ENCODE results near the gene RUNX2. TPM values are rescaled to one million over a fixed set of nuclear protein-coding genes. Genes with fewer than 3 reads are reported as not detected.

Gene RUNX2
- total and polyA plus RNA-seq, 9 of the 15 experiments (the other 6 are each of a cell fraction or from before 2014, with no cell fraction given): 0.29 to 1.00 (median 0.43) TPM

DNA sequence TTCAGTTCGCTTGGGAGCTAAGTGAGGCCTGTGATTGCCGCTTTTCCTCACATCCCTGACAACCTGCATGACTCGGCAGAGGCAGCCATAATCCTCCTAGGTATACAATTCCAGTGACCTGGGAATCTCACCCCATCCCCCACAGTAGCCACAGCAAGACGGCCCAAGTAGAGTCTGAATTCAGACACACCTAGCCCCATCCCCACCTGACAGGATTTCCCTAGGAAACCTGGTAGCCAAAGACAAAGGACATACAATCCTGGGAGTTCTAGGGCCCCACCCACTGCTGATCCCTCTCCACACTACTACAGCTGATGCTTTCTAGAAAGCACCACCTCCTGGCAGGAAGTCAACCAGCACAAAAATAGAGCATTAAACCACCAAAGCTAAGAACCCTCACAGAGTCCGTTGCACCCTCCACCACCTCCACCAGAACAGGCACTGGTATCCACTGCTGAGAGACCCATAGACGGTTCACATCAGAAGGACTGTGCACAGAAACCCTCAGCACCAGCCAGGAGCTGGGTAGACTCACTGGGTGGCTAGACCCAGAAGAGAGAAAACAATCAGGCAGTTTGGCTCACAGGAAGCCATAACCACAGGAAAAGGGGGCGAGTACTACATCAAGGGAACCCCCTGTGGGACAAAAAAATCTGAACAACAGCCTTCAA lies 17.9 kb upstream of the RUNX2 start:
- ATAC-seq: no peak
- Histone ChIP-seq H3K36me3 (ENCODE audit: control insufficient read depth, insufficient read depth, low read length) (no peaks in the 10 kb centered on the region), H3K4me3 (no peak overlapping the region), H3K9ac (ENCODE audit: insufficient read depth in 1 of 2, low read depth in 2 of 2, low read length in 2 of 2) (no peak overlapping the region), H3K4me2 (ENCODE audit: insufficient read depth, low read length) (no peak overlapping the region), H3K27ac (ENCODE audit: extremely low read depth, low read depth, low read length) (no peak overlapping the region), H3K9me3 (replicated peaks; ENCODE audit: control insufficient read depth, insufficient read depth, low read depth, low read length) (no peaks in the 10 kb centered on the region), H3K27me3 (ENCODE audit: control insufficient read depth in 2 of 2, insufficient read depth in 2 of 2, low read length in 2 of 2) (no peaks in the 10 kb centered on the region), H4K20me1 (replicated peaks; ENCODE audit: control insufficient read depth, insufficient read depth, low read length) (no peaks in the 10 kb centered on the region), H3K4me1 (replicated peaks in 1 of 2; ENCODE audit: control insufficient read depth in 2 of 2, insufficient read depth in 2 of 2, low read length in 2 of 2) (no peaks in the 10 kb centered on the region), H3K9me1 (ENCODE audit: control insufficient read depth, insufficient read depth, low read length) (no peaks in the 10 kb centered on the region), H2AFZ (ENCODE audit: low read depth, low read length) (no peak overlapping the region), H3K79me2 (ENCODE audit: control insufficient read depth, insufficient read depth, low read length) (no peaks in the 10 kb centered on the region)
- FAIRE-seq: no peak
- POLR2A ChIA-PET: no interaction called here
- BruUV-seq (replicated peaks): no TSS peak
- intact Hi-C loops (cut with micrococcal nuclease): no loop called here
- WGBS (ENCODE audit: insufficient coverage, low coverage, missing lambda C conversion rate): 68% methylated on average over 7 of the region's 7 CpGs
- CTCF ChIA-PET (ENCODE audit: low intra/inter-chr PET ratio): no interaction called here
- no peak for TF ChIP-seq ZC3H11A (IDR thresholded peaks at IDR 0.05; ENCODE audit: low read depth, low read length)
- no peak for TF ChIP-seq KAT8 (IDR thresholded peaks at IDR 0.05; ENCODE audit: low read depth)
- TF ChIP-seq CC2D1A (IDR thresholded peaks at IDR 0.05): no peak
- TF ChIP-seq HDAC6 (IDR thresholded peaks at IDR 0.05; ENCODE audit: low read depth, low read length): no peak
- TF ChIP-seq TSC22D4 (tag; IDR thresholded peaks at IDR 0.05): no peak
- no peak for TF ChIP-seq SP1 (CRISPR knock-in tag; IDR thresholded peaks at IDR 0.05)
- no peak for TF ChIP-seq POLR3A (IDR thresholded peaks at IDR 0.05; ENCODE audit: borderline replicate concordance, extremely low read depth, insufficient read depth, insufficient read length)
- TF ChIP-seq ETV1 (tag; conservative IDR thresholded peaks at IDR 0.05; ENCODE audit: low read depth): no peak
- TF ChIP-seq CREM (IDR thresholded peaks at IDR 0.05; ENCODE audit: low read depth): no peak
- no peak for TF ChIP-seq NR2F6 (CRISPR knock-in tag; IDR thresholded peaks at IDR 0.05)
- TF ChIP-seq OTX1 (CRISPR knock-in tag; IDR thresholded peaks at IDR 0.05): no peak
- no peak for TF ChIP-seq RBM15 (IDR thresholded peaks at IDR 0.05; ENCODE audit: insufficient read depth, low read length)
- no peak for TF ChIP-seq STAT5A (IDR thresholded peaks at IDR 0.05; ENCODE audit: borderline replicate concordance, low read length)
- no peak for TF ChIP-seq STAT5B (CRISPR knock-in tag; IDR thresholded peaks at IDR 0.05)
- no peak for TF ChIP-seq ARID2 (IDR thresholded peaks at IDR 0.05)
- TF ChIP-seq HNRNPLL (IDR thresholded peaks at IDR 0.05; ENCODE audit: low read depth, low read length, poor library complexity, severe bottlenecking): no peak
- no peak for TF ChIP-seq ESRRB (CRISPR knock-in tag; IDR thresholded peaks at IDR 0.05; ENCODE audit: borderline replicate concordance)
- no peak for TF ChIP-seq ZNF184 (CRISPR knock-in tag; IDR thresholded peaks at IDR 0.05)
- TF ChIP-seq MYC (IDR thresholded peaks at IDR 0.05; ENCODE audit: low read depth, low read length): no peak
- TF ChIP-seq MYC (CRISPR knock-in tag; IDR thresholded peaks at IDR 0.05; ENCODE audit: borderline replicate concordance, low read depth): no peak
- in situ Hi-C loops (cut with MboI): no loop called here
- DNase-seq (ENCODE audit: extremely low read depth in 1 of 4, low spot score in 3 of 4): no peak

All from K562 (cell line).